Measurements from ENCODE around the gene NDUFC1.

GRCh38 chr4:139274790-139275189, 27.5 kb downstream of the NDUFC1 start:
- TF ChIP-seq CTCF (IDR thresholded peaks at IDR 0.05; ENCODE audit: low read depth, low read length) (no peak), POLR2A (IDR thresholded peaks at IDR 0.05; ENCODE audit: extremely low read depth, insufficient read length) (no peak)
